ENCODE measurements around the gene SOHLH1.
"Not testable (repeated sequence)": the region's sequence is repeated elsewhere in the genome, so short reads cannot be mapped to it uniquely, and the experiment has no call there.

SOHLH1 gene

GRCh38 chr9:135669616-135670285 is 29.5 kb downstream of the SOHLH1 start:
- Histone ChIP-seq H3K27me3 (ENCODE audit: control insufficient read depth, insufficient read depth, low read length) (no peaks in the 10 kb centered on the region), H3K4me1 (ENCODE audit: control insufficient read depth, insufficient read depth, low read length) (no peaks in the 10 kb centered on the region), H3K9ac (ENCODE audit: low read length) (no peak overlapping the region), H3K36me3 (ENCODE audit: control insufficient read depth, insufficient read depth, low read length) (no peaks in the 10 kb centered on the region), H3K9me3 (ENCODE audit: control insufficient read depth, low read length) (no peaks in the 10 kb centered on the region), H3K4me3 (ENCODE audit: low read length) (no peak overlapping the region)

DNA sequence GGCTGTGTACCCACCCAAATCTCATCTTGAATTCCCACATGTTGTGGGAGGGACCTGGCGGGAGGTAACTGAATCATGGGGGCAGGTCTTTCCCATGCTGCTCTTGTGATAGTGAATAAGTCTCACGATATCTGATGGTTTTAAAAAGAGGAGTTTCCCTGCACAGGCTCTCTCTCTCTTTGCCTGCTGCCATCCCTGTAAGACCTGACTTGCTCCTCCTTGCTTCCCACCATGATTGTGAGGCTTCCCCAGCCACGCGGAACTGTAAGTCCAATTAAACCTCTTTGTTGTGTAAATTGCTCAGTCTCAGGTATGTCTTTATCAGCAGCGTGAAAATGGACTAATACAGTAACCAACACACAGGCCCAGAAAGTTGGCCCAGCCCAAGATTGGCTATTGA is 30.3 kb downstream of the SOHLH1 start:
- H3K9me3 ChIP-seq (ENCODE audit: control insufficient read depth, low read length); H3K4me1 ChIP-seq (ENCODE audit: control insufficient read depth, insufficient read depth, low read length); H3K9ac ChIP-seq (ENCODE audit: low read length); H3K36me3 ChIP-seq (ENCODE audit: control insufficient read depth, insufficient read depth, low read length); H3K27me3 ChIP-seq (ENCODE audit: control insufficient read depth, insufficient read depth, low read length); H3K4me3 ChIP-seq (ENCODE audit: low read length): not testable (repeated sequence)

DNA sequence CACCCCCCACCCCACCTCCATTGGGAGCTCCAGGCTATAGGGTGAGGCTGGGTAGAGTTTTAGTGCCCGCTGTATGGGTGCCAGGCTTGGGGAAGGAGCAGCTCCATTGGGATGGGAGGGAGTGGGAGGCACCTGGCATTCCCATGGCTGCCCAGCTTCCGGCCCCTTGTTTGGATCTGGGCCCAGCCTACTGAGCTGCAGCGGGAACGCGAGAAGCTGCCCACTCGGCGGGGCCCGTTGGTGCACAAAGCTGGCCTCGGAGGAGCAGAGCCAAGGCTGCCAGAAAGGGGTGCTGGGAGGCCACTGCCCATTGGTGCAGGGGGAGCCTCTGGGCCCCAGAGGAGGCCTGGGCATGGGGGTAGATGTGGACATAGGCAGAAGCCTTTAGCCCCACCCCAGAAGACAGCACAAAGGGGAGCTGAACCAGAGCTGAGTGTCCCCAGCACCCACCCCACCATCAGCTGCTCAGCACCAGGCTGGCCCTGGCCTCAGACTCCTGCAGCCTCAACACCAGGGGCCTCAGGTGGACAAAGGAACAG is 31.7 kb downstream of the SOHLH1 start:
- no peaks in the 10 kb centered on the region for H3K4me1 ChIP-seq (ENCODE audit: control insufficient read depth, insufficient read depth, low read length)
- no peaks in the 10 kb centered on the region for H3K27me3 ChIP-seq (ENCODE audit: control insufficient read depth, insufficient read depth, low read length)
- H3K9me3 ChIP-seq (ENCODE audit: control insufficient read depth, low read length), result no peaks in the 10 kb centered on the region
- H3K4me3 ChIP-seq (ENCODE audit: low read length), result no peak overlapping the region
- no peaks in the 10 kb centered on the region for H3K36me3 ChIP-seq (ENCODE audit: control insufficient read depth, insufficient read depth, low read length)
- H3K9ac ChIP-seq (ENCODE audit: low read length), result no peak overlapping the region

- Histone ChIP-seq H3K9ac (ENCODE audit: low read length) (no peak overlapping the region), H3K4me3 (ENCODE audit: low read length) (no peak overlapping the region), H3K4me1 (ENCODE audit: control insufficient read depth, insufficient read depth, low read length) (no peaks in the 10 kb centered on the region), H3K27me3 (ENCODE audit: control insufficient read depth, insufficient read depth, low read length) (no peaks in the 10 kb centered on the region), H3K36me3 (ENCODE audit: control insufficient read depth, insufficient read depth, low read length) (no peaks in the 10 kb centered on the region), H3K9me3 (ENCODE audit: control insufficient read depth, low read length) (no peaks in the 10 kb centered on the region)
These were observed 32.5 kb downstream of the SOHLH1 start for GRCh38 chr9:135666534-135667462.

DNA sequence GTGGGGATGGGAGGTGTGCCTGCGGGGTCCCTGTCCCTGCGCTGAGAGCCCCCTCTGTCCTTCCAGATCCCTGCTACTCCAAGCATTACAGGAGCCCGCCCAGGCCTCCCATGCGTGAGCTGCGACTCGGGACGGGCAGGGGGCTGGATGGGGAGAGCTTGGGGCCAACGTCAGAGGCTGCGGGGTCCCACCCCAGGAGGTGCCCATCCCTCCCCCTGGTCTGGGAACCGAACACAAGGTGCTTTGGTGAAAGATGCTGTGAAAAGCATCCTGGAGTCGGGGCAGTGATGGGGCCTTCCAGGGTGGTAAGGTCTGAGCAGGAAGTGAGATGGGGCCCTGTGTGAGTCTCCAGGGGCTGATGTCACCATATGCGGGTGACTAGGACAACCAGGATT is 33.5 kb downstream of the SOHLH1 start:
- Histone ChIP-seq H3K36me3 (ENCODE audit: control insufficient read depth, insufficient read depth, low read length) (no peaks in the 10 kb centered on the region), H3K27me3 (ENCODE audit: control insufficient read depth, insufficient read depth, low read length) (no peaks in the 10 kb centered on the region), H3K9me3 (ENCODE audit: control insufficient read depth, low read length) (no peaks in the 10 kb centered on the region), H3K4me1 (ENCODE audit: control insufficient read depth, insufficient read depth, low read length) (no peaks in the 10 kb centered on the region), H3K4me3 (ENCODE audit: low read length) (no peak overlapping the region), H3K9ac (ENCODE audit: low read length) (no peak overlapping the region)

- H3K4me1 ChIP-seq (ENCODE audit: control insufficient read depth, insufficient read depth, low read length), result no peaks in the 10 kb centered on the region
- H3K4me3 ChIP-seq (ENCODE audit: low read length), result no peak overlapping the region
- H3K36me3 ChIP-seq (ENCODE audit: control insufficient read depth, insufficient read depth, low read length), result no peaks in the 10 kb centered on the region
- no peak overlapping the region for H3K9ac ChIP-seq (ENCODE audit: low read length)
- no peaks in the 10 kb centered on the region for H3K9me3 ChIP-seq (ENCODE audit: control insufficient read depth, low read length)
- H3K27me3 ChIP-seq (ENCODE audit: control insufficient read depth, insufficient read depth, low read length), result no peaks in the 10 kb centered on the region
These were observed 34.2 kb downstream of the SOHLH1 start for GRCh38 chr9:135664801-135665794.

GRCh38 chr9:135664266-135664665 is 35.0 kb downstream of the SOHLH1 start:
- no peaks in the 10 kb centered on the region for H3K36me3 ChIP-seq (ENCODE audit: control insufficient read depth, insufficient read depth, low read length)
- H3K9me3 ChIP-seq (ENCODE audit: control insufficient read depth, low read length), result no peaks in the 10 kb centered on the region
- H3K9ac ChIP-seq (ENCODE audit: low read length), result no peak overlapping the region
- H3K4me1 ChIP-seq (ENCODE audit: control insufficient read depth, insufficient read depth, low read length), result no peaks in the 10 kb centered on the region
- H3K27me3 ChIP-seq (ENCODE audit: control insufficient read depth, insufficient read depth, low read length), result no peaks in the 10 kb centered on the region
- H3K4me3 ChIP-seq (ENCODE audit: low read length), result no peak overlapping the region

DNA sequence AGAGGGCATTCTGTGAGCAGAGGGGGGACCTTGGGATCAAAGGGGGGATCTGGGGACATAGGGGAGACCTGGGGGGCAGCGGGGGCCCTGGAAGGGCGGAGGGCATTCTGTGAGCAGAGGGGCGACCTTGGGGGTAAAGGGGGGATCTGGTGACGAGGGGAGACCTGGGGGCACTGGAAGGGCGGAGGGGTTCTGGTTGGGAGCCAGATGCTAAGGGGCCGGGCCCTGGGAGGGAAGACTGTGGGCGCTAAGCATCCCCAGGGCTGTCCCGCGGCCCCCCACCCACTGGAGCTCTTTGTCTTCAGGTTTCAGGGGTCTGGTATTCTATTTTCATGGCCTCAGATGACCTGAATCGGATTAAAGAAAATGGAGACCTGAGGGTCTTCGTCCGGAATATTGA is 35.4 kb downstream of the SOHLH1 start:
- Histone ChIP-seq H3K27me3 (ENCODE audit: control insufficient read depth, insufficient read depth, low read length) (no peaks in the 10 kb centered on the region), H3K9me3 (ENCODE audit: control insufficient read depth, low read length) (no peaks in the 10 kb centered on the region), H3K9ac (ENCODE audit: low read length) (no peak overlapping the region), H3K4me1 (ENCODE audit: control insufficient read depth, insufficient read depth, low read length) (no peaks in the 10 kb centered on the region), H3K36me3 (ENCODE audit: control insufficient read depth, insufficient read depth, low read length) (no peaks in the 10 kb centered on the region), H3K4me3 (ENCODE audit: low read length) (no peak overlapping the region)

- Histone ChIP-seq H3K4me1 (ENCODE audit: control insufficient read depth, insufficient read depth, low read length) (no peaks in the 10 kb centered on the region), H3K27me3 (ENCODE audit: control insufficient read depth, insufficient read depth, low read length) (no peaks in the 10 kb centered on the region), H3K36me3 (ENCODE audit: control insufficient read depth, insufficient read depth, low read length) (no peaks in the 10 kb centered on the region), H3K9ac (ENCODE audit: low read length) (no peak overlapping the region), H3K9me3 (ENCODE audit: control insufficient read depth, low read length) (no peaks in the 10 kb centered on the region), H3K4me3 (ENCODE audit: low read length) (no peak overlapping the region)
These were observed 35.9 kb downstream of the SOHLH1 start for GRCh38 chr9:135663451-135663770.

- H3K9ac ChIP-seq (ENCODE audit: low read length), result no peak within 1 kb of the TSS
- H3K4me3 ChIP-seq (ENCODE audit: low read length), result no peak within 1 kb of the TSS
- no peaks in the 10 kb centered on the region for H3K4me1 ChIP-seq (ENCODE audit: control insufficient read depth, insufficient read depth, low read length)
- H3K27me3 ChIP-seq (ENCODE audit: control insufficient read depth, insufficient read depth, low read length), result no peaks in the 10 kb centered on the region
- H3K36me3 ChIP-seq (ENCODE audit: control insufficient read depth, insufficient read depth, low read length), result no peaks in the 10 kb centered on the region
- H3K9me3 ChIP-seq (ENCODE audit: control insufficient read depth, low read length), result no peaks in the 10 kb centered on the region
These were observed 36.4 kb downstream of the SOHLH1 start, which contains the start of gene LCN9 for GRCh38 chr9:135662758-135663450. LCN9 (plus strand) TSS chr9:135663309; CDS start chr9:135663322, 13 bp downstream.

- no peaks in the 10 kb centered on the region for H3K27me3 ChIP-seq (ENCODE audit: control insufficient read depth, insufficient read depth, low read length)
- no peaks in the 10 kb centered on the region for H3K36me3 ChIP-seq (ENCODE audit: control insufficient read depth, insufficient read depth, low read length)
- no peak overlapping the region for H3K9ac ChIP-seq (ENCODE audit: low read length)
- H3K9me3 ChIP-seq (ENCODE audit: control insufficient read depth, low read length), result no peaks in the 10 kb centered on the region
- H3K4me1 ChIP-seq (ENCODE audit: control insufficient read depth, insufficient read depth, low read length), result no peaks in the 10 kb centered on the region
- no peak overlapping the region for H3K4me3 ChIP-seq (ENCODE audit: low read length)
These were observed 37.3 kb downstream of the SOHLH1 start for GRCh38 chr9:135661816-135662560.

Data from mucosa of stomach (tissue), 1 donor.